ENCODE results near the gene CRADD. TPM values are rescaled to one million over a fixed set of nuclear protein-coding genes. Genes with fewer than 3 reads are reported as not detected.
"Not testable (repeated sequence)": the region's sequence is repeated elsewhere in the genome, so short reads cannot be mapped to it uniquely, and the experiment has no call there.

The CRADD gene
- total RNA-seq, 1 experiment from 2014 or later = 9.6 TPM

- no peaks in the 10 kb centered on the region for H3K36me3 ChIP-seq (replicated peaks; ENCODE audit: control insufficient read depth, insufficient read depth, low read length)
- no peaks in the 10 kb centered on the region for H3K27me3 ChIP-seq (ENCODE audit: control insufficient read depth, insufficient read depth, low read length)
- DNase-seq = no peak
- no peak overlapping the region for H3K4me3 ChIP-seq (ENCODE audit: insufficient read depth, low read depth, low read length)
These were observed 29.6 kb downstream of the CRADD start for GRCh38 chr12:93706824-93707223.

- Histone ChIP-seq H3K27me3 (ENCODE audit: control insufficient read depth, insufficient read depth, low read length) (no peaks in the 10 kb centered on the region), H3K36me3 (replicated peaks; ENCODE audit: control insufficient read depth, insufficient read depth, low read length) (no peaks in the 10 kb centered on the region), H3K4me3 (ENCODE audit: insufficient read depth, low read depth, low read length) (no peak overlapping the region)
- no peak for DNase-seq
These were observed 30.7 kb downstream of the CRADD start for GRCh38 chr12:93707836-93708235.

GRCh38 chr12:93708952-93709351, 31.8 kb downstream of the CRADD start:
- H3K36me3 ChIP-seq (replicated peaks; ENCODE audit: control insufficient read depth, insufficient read depth, low read length) = no peaks in the 10 kb centered on the region
- H3K27me3 ChIP-seq (ENCODE audit: control insufficient read depth, insufficient read depth, low read length) = no peaks in the 10 kb centered on the region
- H3K4me3 ChIP-seq (ENCODE audit: insufficient read depth, low read depth, low read length) = no peak overlapping the region
- no peak for DNase-seq

- DNase-seq = no peak
- Histone ChIP-seq H3K27me3 (ENCODE audit: control insufficient read depth, insufficient read depth, low read length) (no peaks in the 10 kb centered on the region), H3K4me3 (ENCODE audit: insufficient read depth, low read depth, low read length) (no peak overlapping the region), H3K36me3 (replicated peaks; ENCODE audit: control insufficient read depth, insufficient read depth, low read length) (no peaks in the 10 kb centered on the region)
These were observed 32.2 kb downstream of the CRADD start for GRCh38 chr12:93709386-93709785.

- no peaks in the 10 kb centered on the region for H3K36me3 ChIP-seq (replicated peaks; ENCODE audit: control insufficient read depth, insufficient read depth, low read length)
- no peak overlapping the region for H3K4me3 ChIP-seq (ENCODE audit: insufficient read depth, low read depth, low read length)
- no peaks in the 10 kb centered on the region for H3K27me3 ChIP-seq (ENCODE audit: control insufficient read depth, insufficient read depth, low read length)
- DNase-seq = no peak
These were observed 33.4 kb downstream of the CRADD start for GRCh38 chr12:93710574-93710926.

- not testable (repeated sequence) for H3K4me3 ChIP-seq (ENCODE audit: insufficient read depth, low read depth, low read length); H3K36me3 ChIP-seq (replicated peaks; ENCODE audit: control insufficient read depth, insufficient read depth, low read length); DNase-seq; H3K27me3 ChIP-seq (ENCODE audit: control insufficient read depth, insufficient read depth, low read length)
These were observed 34.3 kb downstream of the CRADD start for GRCh38 chr12:93711502-93711901.

- DNase-seq = no peak
- Histone ChIP-seq H3K36me3 (replicated peaks; ENCODE audit: control insufficient read depth, insufficient read depth, low read length) (no peaks in the 10 kb centered on the region), H3K4me3 (ENCODE audit: insufficient read depth, low read depth, low read length) (no peak overlapping the region), H3K27me3 (ENCODE audit: control insufficient read depth, insufficient read depth, low read length) (no peaks in the 10 kb centered on the region)
These were observed 35.0 kb downstream of the CRADD start for GRCh38 chr12:93712200-93712599.

GRCh38 chr12:93713060-93713459, 35.9 kb downstream of the CRADD start:
- H3K36me3 ChIP-seq (replicated peaks; ENCODE audit: control insufficient read depth, insufficient read depth, low read length) = no peaks in the 10 kb centered on the region
- no peak overlapping the region for H3K4me3 ChIP-seq (ENCODE audit: insufficient read depth, low read depth, low read length)
- no peak for DNase-seq
- H3K27me3 ChIP-seq (ENCODE audit: control insufficient read depth, insufficient read depth, low read length) = no peaks in the 10 kb centered on the region

- no peak overlapping the region for H3K4me3 ChIP-seq (ENCODE audit: insufficient read depth, low read depth, low read length)
- no peak for DNase-seq
- no peaks in the 10 kb centered on the region for H3K27me3 ChIP-seq (ENCODE audit: control insufficient read depth, insufficient read depth, low read length)
- H3K36me3 ChIP-seq (replicated peaks; ENCODE audit: control insufficient read depth, insufficient read depth, low read length) = no peaks in the 10 kb centered on the region
These were observed 36.6 kb downstream of the CRADD start for GRCh38 chr12:93713800-93714199.

GRCh38 chr12:93714382-93714781, 37.2 kb downstream of the CRADD start:
- DNase-seq = no peak
- Histone ChIP-seq H3K27me3 (ENCODE audit: control insufficient read depth, insufficient read depth, low read length) (no peaks in the 10 kb centered on the region), H3K36me3 (replicated peaks; ENCODE audit: control insufficient read depth, insufficient read depth, low read length) (no peaks in the 10 kb centered on the region), H3K4me3 (ENCODE audit: insufficient read depth, low read depth, low read length) (no peak overlapping the region)

- DNase-seq = no peak
- H3K36me3 ChIP-seq (replicated peaks; ENCODE audit: control insufficient read depth, insufficient read depth, low read length) = no peaks in the 10 kb centered on the region
- H3K4me3 ChIP-seq (ENCODE audit: insufficient read depth, low read depth, low read length) = no peak overlapping the region
- H3K27me3 ChIP-seq (ENCODE audit: control insufficient read depth, insufficient read depth, low read length) = no peaks in the 10 kb centered on the region
These were observed 42.5 kb downstream of the CRADD start for GRCh38 chr12:93719710-93720109.

- no peak overlapping the region for H3K4me3 ChIP-seq (ENCODE audit: insufficient read depth, low read depth, low read length)
- DNase-seq = no peak
- H3K27me3 ChIP-seq (ENCODE audit: control insufficient read depth, insufficient read depth, low read length) = no peaks in the 10 kb centered on the region
- H3K36me3 ChIP-seq (replicated peaks; ENCODE audit: control insufficient read depth, insufficient read depth, low read length) = no peaks in the 10 kb centered on the region
These were observed 43.4 kb downstream of the CRADD start for GRCh38 chr12:93720559-93720958.

- no peak for DNase-seq
These were observed 45.0 kb downstream of the CRADD start for GRCh38 chr12:93722179-93722578.

GRCh38 chr12:93722835-93723567, 45.8 kb downstream of the CRADD start:
- Histone ChIP-seq H3K27me3 (ENCODE audit: control insufficient read depth, insufficient read depth, low read length) (no peaks in the 10 kb centered on the region), H3K36me3 (replicated peaks; ENCODE audit: control insufficient read depth, insufficient read depth, low read length) (no peaks in the 10 kb centered on the region), H3K4me3 (ENCODE audit: insufficient read depth, low read depth, low read length) (no peak overlapping the region)
- no peak for DNase-seq

More at GRCh38 chr12:93722179-93722578, 45.0 kb downstream of the CRADD start:
- no peaks in the 10 kb centered on the region for H3K36me3 ChIP-seq (replicated peaks; ENCODE audit: control insufficient read depth, insufficient read depth, low read length)
- no peaks in the 10 kb centered on the region for H3K27me3 ChIP-seq (ENCODE audit: control insufficient read depth, insufficient read depth, low read length)
- H3K4me3 ChIP-seq (ENCODE audit: insufficient read depth, low read depth, low read length) = no peak overlapping the region

- no peak overlapping the region for H3K4me3 ChIP-seq (ENCODE audit: insufficient read depth, low read depth, low read length)
- no peaks in the 10 kb centered on the region for H3K36me3 ChIP-seq (replicated peaks; ENCODE audit: control insufficient read depth, insufficient read depth, low read length)
- no peak for DNase-seq
- no peaks in the 10 kb centered on the region for H3K27me3 ChIP-seq (ENCODE audit: control insufficient read depth, insufficient read depth, low read length)
These were observed 46.4 kb downstream of the CRADD start for GRCh38 chr12:93723568-93723930.

GRCh38 chr12:93725531-93725930, 48.4 kb downstream of the CRADD start:
- Histone ChIP-seq H3K27me3 (ENCODE audit: control insufficient read depth, insufficient read depth, low read length) (no peaks in the 10 kb centered on the region), H3K4me3 (ENCODE audit: insufficient read depth, low read depth, low read length) (no peak overlapping the region), H3K36me3 (replicated peaks; ENCODE audit: control insufficient read depth, insufficient read depth, low read length) (no peaks in the 10 kb centered on the region)
- DNase-seq = no peak
